HepG2 (cell line): ENCODE data around the gene SSU72. TPM values are rescaled to one million over a fixed set of nuclear protein-coding genes. Genes with fewer than 3 reads are reported as not detected.

ENCODE experiments used
- ATAC-seq: fragments of 200-7000 bp; cut with Tn5 transposase; 3 replicates; pipeline ENCODE4 v1.9.1; 2020; ENCODE audit warnings: mild to moderate bottlenecking, moderate library complexity
- BruUV-seq: library from RNA; stranded (reverse); fragments of 400-500 nt; replicated peaks from 2 replicates; lab custom pipeline; 2021; lab: Mats Ljungman, UMichigan
- CTCF ChIA-PET: fragments of 300-600 bp; formaldehyde crosslinking; extraction: SDS; loops from one replicate; lab custom pipeline; 2021; ENCODE audit warnings: low total read pairs, inconsistent platforms, low intra/inter-chr PET ratio; lab: Yijun Ruan, JAX
- POLR2A ChIA-PET: fragments of 350-600 bp; sonication (Branson Sonifier 250); formaldehyde crosslinking; loops from one replicate; lab custom pipeline; 2020; ENCODE audit warnings: antibody characterized with exemption, inconsistent platforms; lab: Yijun Ruan, JAX
- DNase-seq: peaks from one replicate; pipeline ENCODE4 v3.0.0-alpha.2; 2015; ENCODE audit warnings: low spot score
- FAIRE-seq: peaks from 3 replicates; lab custom pipeline; 2011; peaks lifted over from hg19 to GRCh38; lab: Jason Lieb, UNC
- H2AFZ ChIP-seq: one replicate; pipeline ENCODE4 v1.6.1; 2011; ENCODE audit warnings: low read length, inconsistent platforms
- H3K27ac ChIP-seq: fragments of 300-600 bp; 3 replicates; pipeline ENCODE4 v1.8.0; 2011; ENCODE audit warnings: mixed run types, mild to moderate bottlenecking, mixed read lengths, low read length, inconsistent platforms; ENCODE audit not compliant: insufficient read depth; ENCODE audit errors: extremely low read length
- H3K27me3 ChIP-seq, 2 experiments: fragments of 200-600 bp in 1 of 2; 2 replicates in 1 of 2; 3 replicates in 1 of 2; pipeline versions ENCODE4 v1.6.0 to v1.8.0; 2011; ENCODE audit warnings: low read length in 2 of 2, mild to moderate bottlenecking in 2 of 2, moderate library complexity in 2 of 2, inconsistent platforms in 1 of 2; ENCODE audit not compliant: insufficient read depth in 2 of 2, control insufficient read depth in 1 of 2
- H3K36me3 ChIP-seq, 2 experiments: fragments of 200-600 bp in 1 of 2; replicated peaks in 1 of 2; 2 replicates in 1 of 2; 3 replicates in 1 of 2; pipeline versions ENCODE4 v1.5.1 to v1.8.0; 2011; ENCODE audit warnings: low read length in 2 of 2, inconsistent platforms in 1 of 2; ENCODE audit not compliant: insufficient read depth in 2 of 2, control insufficient read depth in 1 of 2
- H3K4me1 ChIP-seq: 2 replicates; pipeline ENCODE4 v1.5.1; 2012; ENCODE audit warnings: low read length, inconsistent platforms; ENCODE audit not compliant: insufficient read depth
- H3K4me2 ChIP-seq: 2 replicates; pipeline ENCODE4 v1.6.0; 2011; ENCODE audit warnings: low read depth, low read length, inconsistent platforms
- H3K4me3 ChIP-seq, 3 experiments: fragments of 200-600 bp in 1 of 3; sonication (generic), shearing (Covaris generic) in 1 of 3; replicated peaks in 1 of 3; 2 replicates each; pipeline ENCODE4 v1.5.1; 2011 to 2016; ENCODE audit warnings: low read length in 3 of 3, inconsistent platforms in 2 of 3, low read depth in 2 of 3, mild to moderate bottlenecking in 2 of 3, control low read depth in 1 of 3, mixed read lengths in 1 of 3; ENCODE audit not compliant: insufficient read depth in 1 of 3
- H3K79me2 ChIP-seq: one replicate; pipeline ENCODE4 v1.6.1; 2011; ENCODE audit warnings: low read length, inconsistent platforms; ENCODE audit not compliant: insufficient read depth
- H3K9ac ChIP-seq: 2 replicates; pipeline ENCODE4 v1.6.0; 2011; ENCODE audit warnings: mild to moderate bottlenecking, low read depth, low read length, inconsistent platforms; ENCODE audit not compliant: insufficient read depth
- H3K9me3 ChIP-seq: 2 replicates; pipeline ENCODE4 v1.5.1; 2012; ENCODE audit warnings: mild to moderate bottlenecking, low read length
- H4K20me1 ChIP-seq: 2 replicates; pipeline ENCODE4 v1.6.0; 2011; ENCODE audit warnings: inconsistent platforms, mild to moderate bottlenecking, low read length, moderate library complexity; ENCODE audit not compliant: insufficient read depth
- ARNTL ChIP-seq: sonication (generic); formaldehyde crosslinking; IDR thresholded peaks from 2 replicates; pipeline ENCODE4 v1.4.0; 2020; ENCODE audit warnings: mild to moderate bottlenecking, missing genetic modification reagents
- CREB1 ChIP-seq, 2 experiments: fragments of 450-650 bp in 1 of 2; IDR thresholded peaks; 2 replicates each; pipeline ENCODE4 v1.6.1; 2016 to 2017; ENCODE audit warnings: control low read depth in 1 of 2, mild to moderate bottlenecking in 1 of 2, missing compliant biosample characterization in 1 of 2, missing genetic modification characterization in 1 of 2
- MTA1 ChIP-seq: sonication (generic); formaldehyde crosslinking; IDR thresholded peaks from 2 replicates; pipeline ENCODE4 v1.4.0; 2020; ENCODE audit warnings: missing genetic modification reagents, mild to moderate bottlenecking, borderline replicate concordance
- TAF1 ChIP-seq: sonication (generic); formaldehyde crosslinking; IDR thresholded peaks from 2 replicates; pipeline ENCODE4 v1.4.0; 2020; ENCODE audit warnings: missing genetic modification reagents
- TCF7 ChIP-seq: sonication (generic); IDR thresholded peaks from 2 replicates; pipeline ENCODE4 v1.6.1; 2016; ENCODE audit warnings: antibody characterized with exemption, low read depth
- ZFP90 ChIP-seq: sonication (generic); formaldehyde crosslinking; IDR thresholded peaks from 2 replicates; pipeline ENCODE4 v1.8.0; 2022; ENCODE audit warnings: missing genetic modification reagents, mild to moderate bottlenecking, inconsistent platforms, borderline replicate concordance
- ZNF12 ChIP-seq: sonication (generic); formaldehyde crosslinking; IDR thresholded peaks from 2 replicates; pipeline ENCODE4 v1.5.0; 2020; ENCODE audit warnings: missing genetic modification reagents
- ZNF225 ChIP-seq: sonication (generic); formaldehyde crosslinking; IDR thresholded peaks from 2 replicates; pipeline ENCODE4 v1.4.0; 2020; ENCODE audit warnings: mild to moderate bottlenecking, missing genetic modification reagents
- ZNF331 ChIP-seq: sonication (generic); formaldehyde crosslinking; IDR thresholded peaks from 2 replicates; pipeline ENCODE4 v1.4.0; 2020; ENCODE audit warnings: missing genetic modification reagents
- WGBS: methylation state at CpG from one replicate; pipeline ENCODE4 v1.1.6; 2017; ENCODE audit warnings: low lambda C conversion rate; 5-methylcytosine and 5-hydroxymethylcytosine counted together
- in situ Hi-C: cut with HindIII; loops from 2 replicates; pipeline ENCODE4 v1.10.0; 2017; ENCODE audit warnings: low pct_unique_long_range_greater_than_20kb; ENCODE audit not compliant: extremely low pct_ligation_motif_present
- intact Hi-C: fragments of 100-400 bp; cut with micrococcal nuclease; formaldehyde crosslinking; loops from one replicate; pipeline ENCODE4 v1.10.0; 2022; ENCODE audit not compliant: unreplicated experiment
- polyA plus RNA-seq, 8 experiments: library from polyadenylated mRNA; depleted of rRNA in 3 of 8; stranded (reverse) in 7 of 8; unstranded in 1 of 8; fragments of >200 nt; fragmentation: Illumina TruSeq in 4 of 8; extraction: Trizol in 4 of 8; gene quantifications; 2 replicates each; pipeline versions ENCODE4 v1.2.1 to v1.2.3, GENCODE V29; 2011 to 2016; ENCODE audit warnings: low read depth in 4 of 8, missing spikeins in 1 of 8, mixed read lengths in 1 of 8; ENCODE audit not compliant: insufficient read depth in 1 of 8
- total RNA-seq, 5 experiments: library from RNA; depleted of rRNA; stranded (reverse); fragments of >200 nt; fragmentation: Illumina TruSeq; extraction: Trizol; gene quantifications; 2 replicates each; pipeline ENCODE4 v1.2.3, GENCODE V29; 2016; ENCODE audit warnings: low read depth in 1 of 5
- TF ChIP-seq, protein P1 (sequence below): sonication (generic); formaldehyde crosslinking; IDR thresholded peaks from 2 replicates; pipeline ENCODE4 v1.5.1; 2020; ENCODE audit warnings: missing genetic modification reagents, mild to moderate bottlenecking, borderline replicate concordance
- TF ChIP-seq, protein P2 (sequence below): sonication (generic); formaldehyde crosslinking; IDR thresholded peaks from 2 replicates; pipeline ENCODE4 v1.4.0; 2020; ENCODE audit warnings: mild to moderate bottlenecking, missing genetic modification reagents
- TF ChIP-seq, protein P3 (sequence below): IDR thresholded peaks from 2 replicates; pipeline ENCODE4 v1.6.1; 2016; ENCODE audit warnings: missing compliant biosample characterization, missing genetic modification reagents, borderline replicate concordance
- TF ChIP-seq, protein P4 (sequence below): sonication (generic); formaldehyde crosslinking; IDR thresholded peaks from 2 replicates; pipeline ENCODE4 v1.4.0; 2020; ENCODE audit warnings: low read depth, mild to moderate bottlenecking, missing genetic modification reagents
- TF ChIP-seq, protein P5 (sequence below): sonication (generic); formaldehyde crosslinking; IDR thresholded peaks from 2 replicates; pipeline ENCODE4 v1.4.0; 2020; ENCODE audit warnings: low read depth, missing genetic modification reagents

The SSU72 gene
- total and polyA plus RNA-seq, 2 of the 13 experiments (the other 11 are each of a cell fraction or from before 2014, with no cell fraction given), result 42.8 to 67.1 TPM

DNA sequence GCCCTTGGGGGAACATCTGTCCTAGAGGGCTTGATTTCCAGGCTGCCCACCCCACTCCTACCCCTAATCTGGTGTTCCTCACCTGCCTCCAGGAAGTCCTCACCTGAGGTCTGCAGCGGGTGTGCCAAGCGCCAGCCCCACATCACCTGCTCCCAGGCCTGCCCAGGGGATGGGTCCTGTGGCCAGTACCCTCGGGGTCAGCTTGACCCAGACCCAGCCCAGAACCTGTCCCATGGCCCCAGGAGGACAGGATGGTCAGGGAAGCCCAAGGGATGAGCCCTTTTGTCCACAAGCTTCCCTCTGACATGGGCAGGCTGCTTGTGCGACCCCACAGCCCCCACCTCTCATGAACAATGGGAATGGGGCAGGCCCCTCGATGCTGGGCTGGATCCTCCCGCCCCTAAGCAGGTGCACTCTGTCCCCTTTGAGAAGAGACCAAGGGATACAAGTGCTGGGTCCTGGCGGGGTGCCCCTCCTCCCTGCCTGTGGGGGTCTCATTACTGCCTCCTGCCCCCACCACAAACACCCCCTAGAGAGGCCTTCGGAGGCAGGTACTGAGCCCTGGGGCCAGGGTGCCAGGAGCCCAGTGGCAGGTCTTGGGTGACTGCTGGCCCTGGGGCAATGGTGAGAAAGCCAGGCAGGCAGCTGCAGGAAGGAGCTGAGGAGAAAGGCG lies 43.9 kb upstream of the SSU72 start:
- H3K27ac ChIP-seq, result no peak overlapping the region
- in situ Hi-C loops (loop anchor here (5.0 kb wide), 1 partner anchor 41 kb away; no protein-coding TSS in a partner anchor), intact Hi-C loops (no loop called here)
- POLR2A ChIA-PET, result no interaction called here
- H3K4me3 ChIP-seq, result no peak overlapping the region
- peaks cover 8% of the 10 kb centered on the region; the same call in 1 of the 2 replicates for H4K20me1 ChIP-seq
- WGBS, result 87% methylated on average over 4 of the region's 9 CpGs
- ATAC-seq (no peak), FAIRE-seq (no peak), DNase-seq (no peak)
- CTCF ChIA-PET, result no interaction called here
- H2AFZ ChIP-seq, result no peak overlapping the region
- peaks cover 19% of the 10 kb centered on the region for H3K4me1 ChIP-seq
- no peaks in the 10 kb centered on the region for H3K9me3 ChIP-seq
- H3K4me2 ChIP-seq, result no peak overlapping the region
- peaks cover 1 to 14% of the 10 kb centered on the region in 2 experiments; a peak in 2 of 5 replicates for H3K36me3 ChIP-seq
- no peak overlapping the region for H3K9ac ChIP-seq
- peaks cover 17% of the 10 kb centered on the region for H3K79me2 ChIP-seq
- no peaks in the 10 kb centered on the region; a peak in 1 of 5 replicates for H3K27me3 ChIP-seq
- no peak for TF ChIP-seq ZFP90 (CRISPR knock-in tag)
- no peak for TF ChIP-seq TAF1
- TF ChIP-seq CREB1 (IDR thresholded peaks at IDR 0.05), result no peak
- no peak for TF ChIP-seq CREB1 (CRISPR knock-in tag; IDR thresholded peaks at IDR 0.05)
- TF ChIP-seq ZNF12 (CRISPR knock-in tag), result no peak
- no peak for TF ChIP-seq ARNTL (CRISPR knock-in tag)
- TF ChIP-seq ZNF225, result no peak
- TF ChIP-seq, protein P1, sequence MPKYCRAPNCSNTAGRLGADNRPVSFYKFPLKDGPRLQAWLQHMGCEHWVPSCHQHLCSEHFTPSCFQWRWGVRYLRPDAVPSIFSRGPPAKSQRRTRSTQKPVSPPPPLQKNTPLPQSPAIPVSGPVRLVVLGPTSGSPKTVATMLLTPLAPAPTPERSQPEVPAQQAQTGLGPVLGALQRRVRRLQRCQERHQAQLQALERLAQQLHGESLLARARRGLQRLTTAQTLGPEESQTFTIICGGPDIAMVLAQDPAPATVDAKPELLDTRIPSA, result no peak
- TF ChIP-seq ZNF331 (CRISPR knock-in tag), result no peak
- TF ChIP-seq TCF7, result no peak
- TF ChIP-seq, protein P2, sequence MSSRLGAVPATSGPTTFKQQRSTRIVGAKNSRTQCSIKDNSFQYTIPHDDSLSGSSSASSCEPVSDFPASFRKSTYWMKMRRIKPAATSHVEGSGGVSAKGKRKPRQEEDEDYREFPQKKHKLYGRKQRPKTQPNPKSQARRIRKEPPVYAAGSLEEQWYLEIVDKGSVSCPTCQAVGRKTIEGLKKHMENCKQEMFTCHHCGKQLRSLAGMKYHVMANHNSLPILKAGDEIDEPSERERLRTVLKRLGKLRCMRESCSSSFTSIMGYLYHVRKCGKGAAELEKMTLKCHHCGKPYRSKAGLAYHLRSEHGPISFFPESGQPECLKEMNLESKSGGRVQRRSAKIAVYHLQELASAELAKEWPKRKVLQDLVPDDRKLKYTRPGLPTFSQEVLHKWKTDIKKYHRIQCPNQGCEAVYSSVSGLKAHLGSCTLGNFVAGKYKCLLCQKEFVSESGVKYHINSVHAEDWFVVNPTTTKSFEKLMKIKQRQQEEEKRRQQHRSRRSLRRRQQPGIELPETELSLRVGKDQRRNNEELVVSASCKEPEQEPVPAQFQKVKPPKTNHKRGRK, result no peak
- no peak for TF ChIP-seq MTA1 (CRISPR knock-in tag)
- TF ChIP-seq, protein P3, sequence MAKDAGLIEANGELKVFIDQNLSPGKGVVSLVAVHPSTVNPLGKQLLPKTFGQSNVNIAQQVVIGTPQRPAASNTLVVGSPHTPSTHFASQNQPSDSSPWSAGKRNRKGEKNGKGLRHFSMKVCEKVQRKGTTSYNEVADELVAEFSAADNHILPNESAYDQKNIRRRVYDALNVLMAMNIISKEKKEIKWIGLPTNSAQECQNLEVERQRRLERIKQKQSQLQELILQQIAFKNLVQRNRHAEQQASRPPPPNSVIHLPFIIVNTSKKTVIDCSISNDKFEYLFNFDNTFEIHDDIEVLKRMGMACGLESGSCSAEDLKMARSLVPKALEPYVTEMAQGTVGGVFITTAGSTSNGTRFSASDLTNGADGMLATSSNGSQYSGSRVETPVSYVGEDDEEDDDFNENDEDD (CRISPR knock-in tag), result no peak
- TF ChIP-seq, protein P4, sequence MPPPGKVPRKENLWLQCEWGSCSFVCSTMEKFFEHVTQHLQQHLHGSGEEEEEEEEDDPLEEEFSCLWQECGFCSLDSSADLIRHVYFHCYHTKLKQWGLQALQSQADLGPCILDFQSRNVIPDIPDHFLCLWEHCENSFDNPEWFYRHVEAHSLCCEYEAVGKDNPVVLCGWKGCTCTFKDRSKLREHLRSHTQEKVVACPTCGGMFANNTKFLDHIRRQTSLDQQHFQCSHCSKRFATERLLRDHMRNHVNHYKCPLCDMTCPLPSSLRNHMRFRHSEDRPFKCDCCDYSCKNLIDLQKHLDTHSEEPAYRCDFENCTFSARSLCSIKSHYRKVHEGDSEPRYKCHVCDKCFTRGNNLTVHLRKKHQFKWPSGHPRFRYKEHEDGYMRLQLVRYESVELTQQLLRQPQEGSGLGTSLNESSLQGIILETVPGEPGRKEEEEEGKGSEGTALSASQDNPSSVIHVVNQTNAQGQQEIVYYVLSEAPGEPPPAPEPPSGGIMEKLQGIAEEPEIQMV (CRISPR knock-in tag), result no peak
- TF ChIP-seq, protein P5, sequence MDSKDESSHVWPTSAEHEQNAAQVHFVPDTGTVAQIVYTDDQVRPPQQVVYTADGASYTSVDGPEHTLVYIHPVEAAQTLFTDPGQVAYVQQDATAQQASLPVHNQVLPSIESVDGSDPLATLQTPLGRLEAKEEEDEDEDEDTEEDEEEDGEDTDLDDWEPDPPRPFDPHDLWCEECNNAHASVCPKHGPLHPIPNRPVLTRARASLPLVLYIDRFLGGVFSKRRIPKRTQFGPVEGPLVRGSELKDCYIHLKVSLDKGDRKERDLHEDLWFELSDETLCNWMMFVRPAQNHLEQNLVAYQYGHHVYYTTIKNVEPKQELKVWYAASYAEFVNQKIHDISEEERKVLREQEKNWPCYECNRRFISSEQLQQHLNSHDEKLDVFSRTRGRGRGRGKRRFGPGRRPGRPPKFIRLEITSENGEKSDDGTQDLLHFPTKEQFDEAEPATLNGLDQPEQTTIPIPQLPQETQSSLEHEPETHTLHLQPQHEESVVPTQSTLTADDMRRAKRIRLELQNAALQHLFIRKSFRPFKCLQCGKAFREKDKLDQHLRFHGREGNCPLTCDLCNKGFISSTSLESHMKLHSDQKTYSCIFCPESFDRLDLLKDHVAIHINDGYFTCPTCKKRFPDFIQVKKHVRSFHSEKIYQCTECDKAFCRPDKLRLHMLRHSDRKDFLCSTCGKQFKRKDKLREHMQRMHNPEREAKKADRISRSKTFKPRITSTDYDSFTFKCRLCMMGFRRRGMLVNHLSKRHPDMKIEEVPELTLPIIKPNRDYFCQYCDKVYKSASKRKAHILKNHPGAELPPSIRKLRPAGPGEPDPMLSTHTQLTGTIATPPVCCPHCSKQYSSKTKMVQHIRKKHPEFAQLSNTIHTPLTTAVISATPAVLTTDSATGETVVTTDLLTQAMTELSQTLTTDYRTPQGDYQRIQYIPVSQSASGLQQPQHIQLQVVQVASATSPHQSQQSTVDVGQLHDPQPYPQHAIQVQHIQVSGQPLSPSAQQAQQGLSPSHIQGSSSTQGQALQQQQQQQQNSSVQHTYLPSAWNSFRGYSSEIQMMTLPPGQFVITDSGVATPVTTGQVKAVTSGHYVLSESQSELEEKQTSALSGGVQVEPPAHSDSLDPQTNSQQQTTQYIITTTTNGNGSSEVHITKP, result no peak
- BruUV-seq, result no TSS peak
